GM21528 (cell line): Measurements from ENCODE around the gene SLC2A2.

Experiments used
- ATAC-seq: cut with Tn5 transposase; IDR thresholded peaks from one replicate; pipeline ENCODE4 v1.9.1; 2021; ENCODE audit warnings: mild to moderate bottlenecking, moderate library complexity; ENCODE audit not compliant: unreplicated experiment, low FRiP score

The SLC2A2 gene

DNA sequence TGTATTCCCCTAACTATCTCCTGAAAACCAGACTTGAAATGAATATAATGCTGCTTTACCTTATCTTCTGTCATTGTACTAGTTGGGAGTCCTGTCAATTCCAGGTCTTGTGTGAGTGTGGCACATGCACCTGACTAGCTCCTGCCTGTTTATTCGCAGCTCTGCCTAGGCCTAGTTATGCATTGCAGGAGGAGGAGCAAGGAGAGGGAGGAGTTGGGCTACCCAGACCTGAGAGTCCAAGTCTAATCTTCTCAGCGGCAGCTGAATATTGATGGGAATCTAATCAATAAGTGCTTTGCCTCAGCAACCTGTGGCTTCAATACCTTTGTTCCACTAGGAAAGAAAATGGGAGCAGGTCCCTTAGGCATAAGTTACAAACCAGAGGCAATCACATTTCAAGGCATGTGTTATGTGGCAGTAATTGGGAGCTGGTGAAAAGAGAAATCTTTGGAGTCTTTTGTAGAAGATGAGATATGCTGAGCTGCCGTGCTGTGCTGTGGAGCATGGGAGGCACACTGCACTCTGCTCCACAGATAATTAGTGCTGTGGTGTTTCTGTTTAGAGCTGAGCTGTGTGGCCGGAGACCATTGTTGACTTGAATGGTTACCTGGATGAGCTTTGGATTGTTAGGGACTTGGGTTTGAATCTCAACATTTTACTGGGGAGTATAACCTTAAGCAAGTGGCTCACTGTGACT is at the start of gene SLC2A2:
Gene SLC2A2, minus strand, starts transcription at position 124 of the 697 bp plus-strand sequence. Its CDS starts 50 bp downstream, at position 74.
- no peak for ATAC-seq

DNA sequence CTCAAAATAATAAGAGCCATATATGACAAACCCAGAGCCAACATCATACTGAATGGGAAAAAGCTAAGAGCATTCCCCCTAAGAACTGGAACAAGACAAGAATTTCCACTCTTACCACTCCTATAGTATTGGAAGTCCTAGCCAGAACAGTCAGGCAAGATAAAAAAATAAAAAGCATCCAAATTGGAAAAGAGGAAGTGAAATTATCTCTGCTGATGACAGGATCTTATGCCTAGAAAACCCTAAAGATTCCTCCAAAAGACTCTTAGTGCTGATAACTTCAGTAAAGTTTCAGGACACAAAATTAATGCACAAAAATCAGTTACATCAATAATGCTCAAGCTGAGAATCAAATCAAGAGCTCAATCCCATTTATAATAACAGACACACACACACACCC is 45.9 kb upstream of the SLC2A2 start:
- no peak for ATAC-seq

- ATAC-seq, result no peak
Measured at GRCh38 chr3:171068658-171069057, 42.1 kb upstream of the SLC2A2 start.

GRCh38 chr3:171066206-171066605 is 39.7 kb upstream of the SLC2A2 start:
- ATAC-seq, result no peak

DNA sequence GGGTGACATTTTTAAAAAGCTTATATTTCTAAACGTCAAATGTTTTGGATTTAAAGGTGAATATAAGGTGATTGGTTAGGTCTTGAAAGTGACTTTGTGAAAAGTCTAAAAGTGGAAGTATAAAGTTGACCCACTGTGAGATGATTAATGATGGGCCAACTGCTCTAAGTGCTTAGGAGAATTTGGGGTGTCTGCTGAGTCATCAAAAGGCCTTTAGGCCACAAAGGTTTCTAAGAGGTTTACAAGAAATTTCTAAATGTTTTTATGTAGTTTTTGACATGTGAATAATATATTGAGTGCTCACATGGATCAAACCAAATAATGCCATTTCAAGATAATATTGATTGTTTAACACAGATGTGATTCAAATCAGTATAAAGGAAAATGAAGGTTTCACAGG is 39.2 kb upstream of the SLC2A2 start:
- ATAC-seq, result no peak

DNA sequence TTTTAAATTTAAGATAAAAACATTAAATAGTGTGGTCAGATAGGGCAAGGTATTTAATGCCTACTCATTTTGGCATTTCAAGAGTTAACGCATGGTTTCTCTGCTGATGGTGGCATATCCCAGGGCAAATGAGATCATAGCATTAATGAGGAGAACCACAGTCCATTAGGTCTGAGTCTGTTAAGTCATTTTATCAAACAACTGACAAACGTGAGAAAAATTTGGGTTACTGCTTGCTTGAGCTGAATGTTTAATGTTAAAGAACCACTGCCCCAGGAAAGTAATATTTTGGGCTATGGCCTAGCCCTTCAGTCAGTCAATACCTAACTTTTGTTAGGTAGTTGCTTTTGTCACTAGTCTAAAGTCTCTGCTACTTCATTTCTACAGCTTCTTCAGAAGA is 37.9 kb upstream of the SLC2A2 start:
- ATAC-seq, result no peak

- ATAC-seq, result no peak
Measured at GRCh38 chr3:171061749-171062148, 35.2 kb upstream of the SLC2A2 start.

DNA sequence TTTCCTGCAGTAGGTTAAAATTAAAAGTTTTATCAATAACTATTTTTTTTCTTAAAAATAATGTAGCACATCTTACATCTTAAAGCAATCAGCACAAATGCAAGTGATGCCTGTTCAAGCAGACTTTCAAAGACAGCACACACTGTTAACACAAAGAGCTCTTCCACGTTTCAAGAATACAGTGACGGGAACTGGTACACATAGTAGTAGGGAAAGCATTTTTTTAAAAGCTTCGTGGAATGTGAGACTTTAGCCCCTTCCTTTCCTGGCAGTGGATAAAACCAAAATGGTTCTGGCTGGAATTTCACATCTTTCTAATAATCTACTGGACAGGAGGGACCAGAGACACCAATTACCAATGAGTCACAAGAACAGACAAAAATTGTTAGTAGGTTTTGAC is 33.5 kb upstream of the SLC2A2 start:
- no peak for ATAC-seq

GRCh38 chr3:171058873-171059603 is 32.5 kb upstream of the SLC2A2 start:
- ATAC-seq, result no peak

DNA sequence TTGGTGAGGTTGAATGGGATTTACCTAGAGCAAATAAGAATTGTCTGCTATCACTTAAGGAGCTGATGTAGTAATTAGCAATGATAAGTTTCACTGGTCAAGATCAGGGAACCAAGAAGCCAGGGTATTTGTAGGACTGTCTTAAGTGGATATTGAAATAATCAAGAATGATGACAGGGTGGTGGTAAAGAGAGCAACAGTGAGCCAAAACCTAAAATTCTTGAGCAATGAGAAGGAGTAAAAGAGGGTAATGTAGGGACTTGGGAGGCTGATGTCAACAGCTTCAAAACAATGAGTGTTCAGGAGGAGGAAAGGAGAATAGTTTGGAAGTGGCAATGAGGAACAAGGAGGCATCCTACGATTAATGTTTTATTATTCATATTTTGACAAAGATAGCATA is 31.5 kb upstream of the SLC2A2 start:
- ATAC-seq, result no peak

DNA sequence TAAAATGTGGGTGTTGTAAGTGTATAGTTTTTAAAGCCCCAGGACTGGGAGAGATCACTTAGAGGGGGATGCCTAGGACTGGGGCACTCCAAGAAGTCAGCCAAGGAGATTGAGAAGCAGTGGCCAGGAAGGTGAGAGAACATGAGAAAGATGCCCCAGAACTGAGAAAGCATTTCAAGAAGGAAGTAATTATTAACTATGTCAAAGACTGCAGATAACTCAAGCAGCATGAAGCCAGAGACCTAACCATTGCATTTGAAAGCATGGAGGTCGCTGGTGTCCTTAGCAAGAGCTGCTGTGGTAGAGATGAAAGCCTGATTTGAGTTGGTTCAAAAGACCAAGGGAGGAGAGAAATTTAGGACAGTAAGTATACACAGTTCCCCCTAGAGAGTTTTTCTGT is 30.6 kb upstream of the SLC2A2 start:
- no peak for ATAC-seq

- ATAC-seq, result no peak
Measured at GRCh38 chr3:171056528-171056927, 30.0 kb upstream of the SLC2A2 start.

- no peak for ATAC-seq
Measured at GRCh38 chr3:171055336-171056178, 29.0 kb upstream of the SLC2A2 start.

DNA sequence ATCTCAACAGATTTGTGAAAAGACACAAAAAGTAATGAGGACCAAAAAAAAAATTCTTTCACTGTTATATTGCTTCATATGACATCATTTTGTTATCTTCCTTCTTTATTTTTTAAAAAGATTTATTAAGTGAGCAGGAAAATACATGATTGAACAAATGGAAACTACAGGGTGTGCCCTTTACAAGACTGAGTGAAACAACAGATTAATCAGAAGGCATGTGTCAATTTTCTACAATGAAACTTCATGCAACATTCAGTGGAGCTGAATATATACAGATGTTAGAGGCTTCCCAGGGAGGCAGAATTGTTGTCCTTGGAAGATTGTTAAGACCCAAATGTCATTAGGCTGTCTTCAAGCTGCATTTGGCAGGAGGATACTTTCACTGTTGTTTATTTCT is 28.4 kb upstream of the SLC2A2 start:
- ATAC-seq, result no peak

DNA sequence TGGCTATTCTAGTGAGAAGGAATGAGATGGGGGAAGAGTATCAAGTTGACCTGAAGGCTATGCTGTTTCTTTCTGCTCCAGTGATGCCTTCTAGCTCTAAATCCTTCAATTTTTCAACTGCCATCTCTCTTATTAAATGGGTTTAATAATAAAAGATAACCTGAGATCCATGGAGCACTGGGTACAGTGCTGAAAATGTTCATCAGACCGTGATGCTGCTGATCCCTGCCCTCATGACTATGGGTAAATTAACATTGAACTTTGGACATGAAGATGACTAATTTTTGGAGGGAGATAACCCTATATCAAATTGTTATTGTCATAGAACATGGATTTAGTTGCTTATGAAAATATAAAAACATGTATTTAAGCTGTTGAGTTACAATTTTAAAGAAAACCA is 27.7 kb upstream of the SLC2A2 start:
- ATAC-seq, result no peak

GRCh38 chr3:171049861-171050444 is 23.4 kb upstream of the SLC2A2 start:
- ATAC-seq, result peak; percentile 81

- no peak for ATAC-seq
Measured at GRCh38 chr3:171046760-171047159, 20.2 kb upstream of the SLC2A2 start.

DNA sequence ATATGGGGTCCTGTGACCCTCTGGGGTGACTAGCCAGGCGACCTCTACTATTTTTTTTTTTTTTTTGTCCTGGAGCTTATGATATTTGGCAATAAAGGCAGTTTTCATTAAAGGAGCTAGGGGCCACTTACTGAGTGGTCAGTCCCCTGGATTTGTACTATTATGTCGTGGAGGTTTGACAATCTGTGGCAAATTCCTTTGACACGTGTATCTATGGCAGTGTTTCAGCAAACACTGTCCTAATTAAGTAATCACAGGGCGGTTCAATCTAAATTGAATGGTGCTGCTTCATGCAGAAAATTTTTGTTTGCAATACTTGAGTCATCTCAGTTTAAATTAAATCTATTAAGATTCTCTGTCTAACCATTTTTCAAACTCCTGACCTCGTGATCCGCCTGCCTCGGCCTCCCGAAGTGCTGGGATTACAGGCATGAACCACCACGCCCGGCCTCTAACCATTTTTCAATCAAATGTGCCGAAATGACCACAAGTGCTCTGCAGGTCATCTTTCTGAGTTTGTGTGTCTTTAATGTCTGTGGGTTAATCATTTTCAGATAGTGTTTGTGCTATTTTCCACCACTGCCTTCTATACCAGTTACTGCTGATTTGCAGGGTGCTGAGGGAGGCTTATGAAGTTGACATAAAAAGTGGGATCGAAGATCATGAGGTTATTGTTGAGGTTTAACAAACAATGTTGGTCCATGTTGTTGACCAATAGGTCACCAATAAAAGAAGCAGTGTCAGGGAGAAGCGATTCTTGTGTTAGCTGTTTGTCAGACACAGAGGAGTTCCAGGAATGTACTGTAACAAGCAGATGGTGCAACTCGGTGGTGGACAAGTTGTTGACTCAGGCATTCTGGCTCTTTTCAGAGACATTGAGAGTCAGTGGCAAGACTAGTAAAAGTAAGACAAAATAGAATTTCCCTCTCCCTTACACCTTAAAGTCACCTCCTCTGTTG is 18.6 kb upstream of the SLC2A2 start:
- no peak for ATAC-seq

DNA sequence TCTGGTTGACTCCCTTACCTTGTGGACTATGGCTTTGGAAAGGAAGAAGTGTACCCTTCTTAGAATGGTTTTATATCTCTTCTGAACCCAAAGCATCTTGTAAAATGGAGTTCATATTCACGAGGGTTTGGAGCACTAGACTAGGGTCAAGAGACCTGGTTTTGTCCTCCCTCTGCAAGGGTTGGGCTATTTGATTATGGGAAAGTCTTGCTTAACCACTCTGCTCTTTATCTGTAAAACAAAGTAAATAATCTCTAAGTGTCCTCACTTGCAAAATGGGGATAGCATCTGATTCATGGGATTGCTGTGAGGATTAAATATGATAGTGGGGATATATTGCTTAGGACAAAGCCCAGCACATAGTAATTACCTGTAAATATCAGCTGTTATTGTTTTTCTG is 17.9 kb upstream of the SLC2A2 start:
- no peak for ATAC-seq

DNA sequence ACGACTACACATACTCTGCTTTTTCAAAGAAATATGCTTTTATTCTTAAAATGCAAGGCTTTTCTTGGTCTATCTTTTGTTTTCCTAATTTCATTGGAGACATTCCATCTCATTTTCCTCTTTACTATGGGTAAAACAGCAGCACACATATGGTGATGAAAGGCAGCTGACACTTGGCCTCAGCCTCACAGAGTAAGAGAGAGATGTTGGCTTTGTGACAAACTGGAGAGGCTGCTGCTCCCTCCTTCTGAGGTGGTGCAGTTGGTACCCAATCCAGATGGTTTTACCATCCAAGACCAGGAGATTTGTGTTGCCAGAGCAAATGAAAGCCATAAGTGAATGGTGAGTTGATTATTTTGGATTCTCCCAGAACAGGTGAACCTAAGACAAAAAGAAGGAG is 13.2 kb upstream of the SLC2A2 start:
- ATAC-seq, result no peak
